Measurements from ENCODE around the gene KLHL5. TPM values are rescaled to one million over a fixed set of nuclear protein-coding genes. Genes with fewer than 3 reads are reported as not detected.

KLHL5 gene
- total and polyA plus RNA-seq, 4 donors = 11.2 to 40.0 (median 28.2) TPM

DNA sequence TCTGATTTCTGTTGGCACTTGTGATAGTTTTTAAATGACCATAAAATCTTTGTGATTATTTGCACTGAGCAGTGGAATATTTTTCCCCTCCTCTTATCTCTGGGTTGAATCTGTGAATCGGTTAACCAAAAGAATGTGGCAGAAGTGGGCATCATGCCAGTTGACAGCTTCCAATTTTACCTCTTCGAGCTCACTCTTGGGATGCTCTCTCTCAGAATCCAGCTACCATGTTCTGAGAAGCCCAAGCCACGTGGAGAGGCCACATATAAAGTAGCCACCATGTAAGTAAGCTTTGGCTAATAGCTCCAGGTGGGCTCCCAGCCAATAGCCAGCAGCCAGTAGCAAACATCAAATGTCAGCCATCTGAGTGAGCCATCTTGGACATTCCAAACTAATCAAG, 107.4 kb downstream of the KLHL5 start:
- intact Hi-C loops (cut with DNase I) = no loop called here
- Histone ChIP-seq H3K27me3 (ENCODE audit: control insufficient read depth in 1 of 2, insufficient read depth in 2 of 2, low read length in 1 of 2) (no peaks in the 10 kb centered on the region), H3K36me3 (ENCODE audit: control insufficient read depth in 1 of 2, insufficient read depth in 2 of 2, low read length in 1 of 2) (no peaks in the 10 kb centered on the region), H3K9me3 (ENCODE audit: control insufficient read depth, low read length) (peaks cover 1% of the 10 kb centered on the region), H3K4me1 (ENCODE audit: control insufficient read depth in 1 of 2, insufficient read depth in 2 of 2, low read length in 2 of 2) (no peaks in the 10 kb centered on the region), H3K27ac (ENCODE audit: low read depth in 1 of 2, low read length in 2 of 2) (no peak overlapping the region), H3K4me3 (ENCODE audit: low read length in 2 of 2) (no peak overlapping the region)
- ATAC-seq (ENCODE audit: low FRiP score) = no peak
- WGBS, 2 donors = 40 to 41% methylated on average over 3 of the region's 3 CpGs
- no peak for DNase-seq

GRCh38 chr4:39170301-39170700, 108.3 kb downstream of the KLHL5 start:
- intact Hi-C loops (cut with DNase I) = no loop called here
- no peaks in the 10 kb centered on the region for H3K36me3 ChIP-seq (ENCODE audit: control insufficient read depth in 1 of 2, insufficient read depth in 2 of 2, low read length in 1 of 2)
- no peaks in the 10 kb centered on the region for H3K4me1 ChIP-seq (ENCODE audit: control insufficient read depth in 1 of 2, insufficient read depth in 2 of 2, low read length in 2 of 2)
- WGBS, 2 donors = 95 to 96% methylated on average over 12 of the region's 12 CpGs
- no peaks in the 10 kb centered on the region for H3K27me3 ChIP-seq (ENCODE audit: control insufficient read depth in 1 of 2, insufficient read depth in 2 of 2, low read length in 1 of 2)
- ATAC-seq (ENCODE audit: low FRiP score) (no peak), DNase-seq (no peak)
- no peak overlapping the region for H3K4me3 ChIP-seq (ENCODE audit: low read length in 2 of 2)
- H3K27ac ChIP-seq (ENCODE audit: low read depth in 1 of 2, low read length in 2 of 2) = no peak overlapping the region
- H3K9me3 ChIP-seq (ENCODE audit: control insufficient read depth, low read length) = peaks cover 1% of the 10 kb centered on the region

Other genes with a start within 250 kb of the KLHL5 start
- gene TLR6, start 205.4 kb upstream of the KLHL5 start, total RNA-seq = 10 to 100 TPM in 1 of 2 donors, 1 to 10 TPM in 1; 5.8 to 12.8 TPM
- under 1 TPM; 0.33 to 0.75 TPM for gene TLR6, start 205.4 kb upstream of the KLHL5 start, polyA plus RNA-seq
- gene FAM114A1, start 194.4 kb upstream of the KLHL5 start, total RNA-seq = 100 to 1,000 TPM; 104 to 123 TPM
- gene FAM114A1, start 194.4 kb upstream of the KLHL5 start, polyA plus RNA-seq = 10 to 100 TPM; 49.6 to 57.5 TPM
- under 1 TPM; 0.30 to 0.52 TPM for gene TMEM156, start 29.8 kb upstream of the KLHL5 start, total RNA-seq
- under 1 TPM; 0.05 to 0.25 TPM for gene TMEM156, start 29.8 kb upstream of the KLHL5 start, polyA plus RNA-seq
- gene WDR19, start 120.3 kb downstream of the KLHL5 start, total RNA-seq = 10 to 100 TPM; 40.9 to 63.4 TPM
- gene WDR19, start 120.3 kb downstream of the KLHL5 start, polyA plus RNA-seq = 10 to 100 TPM; 24.0 to 86.9 TPM